IMR-90 (cell line): ENCODE results near the gene CHD2. TPM values are rescaled to one million over a fixed set of nuclear protein-coding genes. Genes with fewer than 3 reads are reported as not detected.

ENCODE experiments used
- ATAC-seq: fragments of 200-7000 bp; cut with Tn5 transposase; 2 replicates; pipeline ENCODE4 v1.9.1; 2020; ENCODE audit warnings: low read depth, mild to moderate bottlenecking, moderate library complexity
- BruUV-seq: library from RNA; stranded (reverse); fragments of 400-500 nt; replicated peaks from 2 replicates; lab custom pipeline; 2021; lab: Mats Ljungman, UMichigan
- CTCF ChIA-PET: fragments of 300-600 bp; formaldehyde crosslinking; extraction: SDS; loops from one replicate; lab custom pipeline; 2021; ENCODE audit warnings: antibody characterized with exemption; lab: Yijun Ruan, JAX
- POLR2A ChIA-PET: fragments of 300-600 bp; sonication (Branson Sonifier 250); formaldehyde crosslinking; loops from one replicate; lab custom pipeline; 2022; ENCODE audit warnings: antibody characterized with exemption; ENCODE audit not compliant: unreplicated experiment; lab: Charles Lee
- DNase-seq: peaks from one replicate; pipeline ENCODE4 v3.0.0; 2013
- H2AFZ ChIP-seq: replicated peaks from 2 replicates; pipeline ENCODE3; 2013; ENCODE audit warnings: low read length, mild to moderate bottlenecking; ENCODE audit not compliant: poor library complexity
- H2AK5ac ChIP-seq: 2 replicates; pipeline ENCODE4 v1.6.1; 2013; ENCODE audit warnings: low read depth, low read length, inconsistent platforms
- H2AK9ac ChIP-seq: replicated peaks from 2 replicates; pipeline ENCODE3; 2013; ENCODE audit warnings: mild to moderate bottlenecking, low read depth, low read length, moderate library complexity; ENCODE audit not compliant: poor library complexity
- H2BK120ac ChIP-seq: 2 replicates; pipeline ENCODE4 v1.6.1; 2013; ENCODE audit warnings: low read depth, low read length, inconsistent platforms
- H2BK15ac ChIP-seq: 3 replicates; pipeline ENCODE4 v1.6.1; 2013; ENCODE audit warnings: low read depth, low read length, inconsistent platforms
- H2BK20ac ChIP-seq: 2 replicates; pipeline ENCODE4 v1.6.1; 2013; ENCODE audit warnings: low read depth, mild to moderate bottlenecking, inconsistent platforms, low read length, moderate library complexity
- H2BK5ac ChIP-seq: 2 replicates; pipeline ENCODE4 v1.6.1; 2013; ENCODE audit warnings: mild to moderate bottlenecking, low read depth, low read length, inconsistent platforms; ENCODE audit not compliant: poor library complexity, severe bottlenecking
- H3K14ac ChIP-seq: replicated peaks from 2 replicates; pipeline ENCODE4 v1.6.1; 2013; ENCODE audit warnings: low read depth, low read length, inconsistent platforms
- H3K18ac ChIP-seq: 2 replicates; pipeline ENCODE4 v1.6.1; 2013; ENCODE audit warnings: low read depth, low read length, control low read depth
- H3K23ac ChIP-seq: 2 replicates; pipeline ENCODE4 v1.6.1; 2013; ENCODE audit warnings: low read depth, low read length, inconsistent platforms
- H3K27ac ChIP-seq: 2 replicates; pipeline ENCODE4 v1.5.1; 2013; ENCODE audit warnings: mild to moderate bottlenecking, control low read depth, low read length; ENCODE audit not compliant: insufficient read depth
- H3K27me3 ChIP-seq: 2 replicates; pipeline ENCODE4 v1.6.1; 2013; ENCODE audit warnings: low read length; ENCODE audit not compliant: control insufficient read depth, insufficient read depth
- H3K36me3 ChIP-seq: 2 replicates; pipeline ENCODE4 v1.6.1; 2013; ENCODE audit warnings: low read length, mixed read lengths; ENCODE audit not compliant: control insufficient read depth, insufficient read depth
- H3K4ac ChIP-seq: 2 replicates; pipeline ENCODE4 v1.6.1; 2013; ENCODE audit warnings: low read depth, low read length, inconsistent platforms
- H3K4me1 ChIP-seq: 2 replicates; pipeline ENCODE4 v1.6.1; 2013; ENCODE audit warnings: low read length, mixed read lengths; ENCODE audit not compliant: control insufficient read depth, insufficient read depth
- H3K4me2 ChIP-seq: 2 replicates; pipeline ENCODE4 v1.6.1; 2013; ENCODE audit warnings: low read depth, mild to moderate bottlenecking, control low read depth, low read length, moderate library complexity
- H3K4me3 ChIP-seq: 2 replicates; pipeline ENCODE4 v1.5.1; 2013; ENCODE audit warnings: low read depth, mild to moderate bottlenecking, control low read depth, low read length, moderate library complexity; ENCODE audit not compliant: insufficient read depth
- H3K56ac ChIP-seq: 2 replicates; pipeline ENCODE4 v1.6.1; 2013; ENCODE audit warnings: low read length, inconsistent platforms; ENCODE audit not compliant: insufficient read depth; ENCODE audit errors: extremely low read depth
- H3K79me1 ChIP-seq, 2 experiments: 2 replicates each; pipeline ENCODE4 v1.6.1; 2013; ENCODE audit warnings: low read length in 2 of 2, inconsistent platforms in 1 of 2, low read depth in 1 of 2
- H3K9ac ChIP-seq: 2 replicates; pipeline ENCODE4 v1.6.1; 2013; ENCODE audit warnings: low read depth, low read length, control low read depth
- H3K9me1 ChIP-seq: 2 replicates; pipeline ENCODE4 v1.6.1; 2013; ENCODE audit warnings: low read length, inconsistent platforms; ENCODE audit not compliant: insufficient read depth
- H3K9me3 ChIP-seq: 2 replicates; pipeline ENCODE4 v1.6.1; 2013; ENCODE audit warnings: low read length; ENCODE audit not compliant: control insufficient read depth, insufficient read depth
- H4K20me1 ChIP-seq: 2 replicates; pipeline ENCODE4 v1.6.1; 2013; ENCODE audit warnings: low read length, inconsistent platforms; ENCODE audit not compliant: insufficient read depth
- H4K5ac ChIP-seq: 2 replicates; pipeline ENCODE4 v1.6.1; 2013; ENCODE audit warnings: mild to moderate bottlenecking, low read depth, low read length, control low read depth
- H4K8ac ChIP-seq, 2 experiments: 2 replicates each; pipeline ENCODE4 v1.6.1; 2013; ENCODE audit warnings: low read depth in 2 of 2, low read length in 2 of 2, control low read depth in 1 of 2, inconsistent platforms in 1 of 2
- H4K91ac ChIP-seq: 2 replicates; pipeline ENCODE4 v1.6.1; 2013; ENCODE audit warnings: low read depth, low read length, inconsistent platforms; ENCODE audit not compliant: insufficient read depth
- BHLHE40 ChIP-seq: fragments of 150-350 bp; IDR thresholded peaks from 2 replicates; pipeline ENCODE4 v1.6.1; 2016; ENCODE audit warnings: mild to moderate bottlenecking, low read depth, low read length
- CEBPB ChIP-seq: IDR thresholded peaks from 2 replicates; pipeline ENCODE4 v1.6.1; 2012; ENCODE audit warnings: low read depth, low read length, improper control_type of control experiment
- CHD1 ChIP-seq: IDR thresholded peaks from 2 replicates; pipeline ENCODE4 v1.6.1; 2012; ENCODE audit warnings: low read depth, low read length, improper control_type of control experiment
- ELK1 ChIP-seq: fragments of 150-350 bp; IDR thresholded peaks from 2 replicates; pipeline ENCODE4 v1.6.1; 2016; ENCODE audit warnings: low read depth, mild to moderate bottlenecking, low read length, moderate library complexity, borderline replicate concordance
- FOS ChIP-seq: fragments of 150-350 bp; IDR thresholded peaks from 2 replicates; pipeline ENCODE4 v1.6.1; 2016; ENCODE audit warnings: low read depth, low read length
- MAFK ChIP-seq: IDR thresholded peaks from 2 replicates; pipeline ENCODE4 v1.6.1; 2012; ENCODE audit warnings: low read depth, low read length, improper control_type of control experiment
- MAZ ChIP-seq: IDR thresholded peaks from 2 replicates; pipeline ENCODE4 v1.6.1; 2012; ENCODE audit warnings: low read depth, mild to moderate bottlenecking, low read length, improper control_type of control experiment, moderate library complexity, borderline replicate concordance
- MXI1 ChIP-seq: IDR thresholded peaks from 2 replicates; pipeline ENCODE4 v1.6.1; 2012; ENCODE audit warnings: low read depth, mild to moderate bottlenecking, low read length, moderate library complexity, borderline replicate concordance
- NFE2L2 ChIP-seq: fragments of 150-350 bp; IDR thresholded peaks from 2 replicates; pipeline ENCODE4 v1.6.1; 2016; ENCODE audit warnings: low read depth, mild to moderate bottlenecking, low read length
- POLR2A ChIP-seq: IDR thresholded peaks from 2 replicates; pipeline ENCODE4 v1.6.1; 2012; ENCODE audit warnings: mild to moderate bottlenecking, low read depth, low read length
- RFX5 ChIP-seq: IDR thresholded peaks from 2 replicates; pipeline ENCODE4 v1.8.0; 2012; ENCODE audit warnings: low read depth, mild to moderate bottlenecking, low read length, moderate library complexity
- SMC3 ChIP-seq: fragments of 150-350 bp; IDR thresholded peaks from 2 replicates; pipeline ENCODE4 v1.6.1; 2016; ENCODE audit warnings: low read depth, mild to moderate bottlenecking, antibody characterized with exemption, low read length, moderate library complexity
- WGBS, 2 experiments: methylation state at CpG; one replicate each; pipeline versions ENCODE4 v1.1.5 to v1.1.7; 2013; ENCODE audit warnings: missing lambda C conversion rate in 2 of 2; ENCODE audit not compliant: insufficient read length in 1 of 2; ENCODE audit errors: extremely low coverage in 2 of 2; 5-methylcytosine and 5-hydroxymethylcytosine counted together
- dilution Hi-C: fragments of 300-500 bp; cut with HindIII; formaldehyde crosslinking; loops from one replicate; pipeline ENCODE4 v1.14.3; 2018; ENCODE audit warnings: low sequenced_read_pairs; ENCODE audit not compliant: unreplicated experiment
- in situ Hi-C: fragments of 300-500 bp; cut with MboI; formaldehyde crosslinking; loops from 3 replicates; pipeline ENCODE4 v1.14.3; 2019; ENCODE audit warnings: low sequenced_read_pairs, inconsistent platforms, mixed read lengths
- intact Hi-C: fragments of 100-400 bp; cut with micrococcal nuclease; formaldehyde crosslinking; loops from 2 replicates; pipeline ENCODE4 v1.10.0; 2022
- polyA plus RNA-seq, 3 experiments: library from polyadenylated mRNA; depleted of rRNA; stranded (reverse); fragments of >200 nt; gene quantifications; 2 replicates each; pipeline ENCODE4 v1.2.3, GENCODE V29; 2012; ENCODE audit warnings: low replicate concordance in 1 of 3
- total RNA-seq: library from RNA; depleted of rRNA; stranded (reverse); fragments of >200 nt; gene quantifications from 2 replicates; pipeline ENCODE4 v1.2.3, GENCODE V29; 2012
- TF ChIP-seq, protein P1 (sequence below): conservative IDR thresholded peaks from 2 replicates; pipeline ENCODE4 v1.5.1; 2012; ENCODE audit warnings: mild to moderate bottlenecking, low read depth, low read length, improper control_type of control experiment
- TF ChIP-seq, protein P2 (sequence below): fragments of 150-350 bp; IDR thresholded peaks from 2 replicates; pipeline ENCODE4 v1.6.1; 2017; ENCODE audit warnings: mild to moderate bottlenecking, antibody characterized with exemption, low read length, low read depth

The CHD2 gene
- total and polyA plus RNA-seq, 2 of the 4 experiments (the other 2 are of a cell fraction) = 44.9 to 64.7 TPM

GRCh38 chr15:93028111-93028631 is 128.0 kb downstream of the CHD2 start:
- Histone ChIP-seq H2BK20ac (no peak overlapping the region), H3K4me1 (peaks cover 22% of the 10 kb centered on the region), H3K9ac (no peak overlapping the region), H3K56ac (no peak overlapping the region), H2BK15ac (no peak overlapping the region), H3K18ac (no peak overlapping the region), H3K9me1 (peaks cover 9% of the 10 kb centered on the region; the same call in 1 of the 2 replicates), H2AK5ac (no peak overlapping the region), H2BK5ac (no peak overlapping the region), H3K79me1 (peaks cover 17 to 32% of the 10 kb centered on the region in 2 experiments), H2AFZ (no peak overlapping the region), H2AK9ac (no peak overlapping the region), H4K91ac (no peak overlapping the region), H4K20me1 (peaks cover 38% of the 10 kb centered on the region), H4K8ac (0 out of 4 replicates have a peak overlapping the region, but pooled peaks of 1 of the 2 experiments have one; percentile 22), H3K4me2 (no peak overlapping the region; the same call in 1 of the 2 replicates), H3K23ac (no peak overlapping the region), H3K14ac (no peak overlapping the region), H3K36me3 (peaks cover 33% of the 10 kb centered on the region), H3K4ac (no peak overlapping the region; the same call in 1 of the 2 replicates), H3K4me3 (no peak overlapping the region), H2BK120ac (no peak overlapping the region), H3K27ac (peak overlapping the region; percentile 64; the same call in 1 of the 2 replicates), H3K9me3 (no peaks in the 10 kb centered on the region), H3K27me3 (no peaks in the 10 kb centered on the region), H4K5ac (no peak overlapping the region)
- intact Hi-C loops = no loop called here
- CTCF ChIA-PET = interaction anchor here (0.6 to 3.0 kb wide), 3 partner anchors 119 to 1092 kb away, joined by 3 to 20 read pairs (median 4); no protein-coding TSS in a partner anchor
- in situ Hi-C loops = loop anchor here (10.0 kb wide), 1 partner anchor 233 kb away; no protein-coding TSS in a partner anchor
- no peak for DNase-seq
- WGBS, 2 experiments = 40% methylated on average over 1 of the region's 13 CpGs; no CpG with 5 or more reads in 1 of the 2 experiments
- TF ChIP-seq ELK1 (no peak), SMC3 (no peak), BHLHE40 (no peak), CHD1 (no peak), NFE2L2 (no peak), CEBPB (no peak), MAZ (no peak), MXI1 (no peak), MAFK (no peak), RFX5 (no peak), POLR2A (no peak), FOS (no peak)
- TF ChIP-seq, protein P1, sequence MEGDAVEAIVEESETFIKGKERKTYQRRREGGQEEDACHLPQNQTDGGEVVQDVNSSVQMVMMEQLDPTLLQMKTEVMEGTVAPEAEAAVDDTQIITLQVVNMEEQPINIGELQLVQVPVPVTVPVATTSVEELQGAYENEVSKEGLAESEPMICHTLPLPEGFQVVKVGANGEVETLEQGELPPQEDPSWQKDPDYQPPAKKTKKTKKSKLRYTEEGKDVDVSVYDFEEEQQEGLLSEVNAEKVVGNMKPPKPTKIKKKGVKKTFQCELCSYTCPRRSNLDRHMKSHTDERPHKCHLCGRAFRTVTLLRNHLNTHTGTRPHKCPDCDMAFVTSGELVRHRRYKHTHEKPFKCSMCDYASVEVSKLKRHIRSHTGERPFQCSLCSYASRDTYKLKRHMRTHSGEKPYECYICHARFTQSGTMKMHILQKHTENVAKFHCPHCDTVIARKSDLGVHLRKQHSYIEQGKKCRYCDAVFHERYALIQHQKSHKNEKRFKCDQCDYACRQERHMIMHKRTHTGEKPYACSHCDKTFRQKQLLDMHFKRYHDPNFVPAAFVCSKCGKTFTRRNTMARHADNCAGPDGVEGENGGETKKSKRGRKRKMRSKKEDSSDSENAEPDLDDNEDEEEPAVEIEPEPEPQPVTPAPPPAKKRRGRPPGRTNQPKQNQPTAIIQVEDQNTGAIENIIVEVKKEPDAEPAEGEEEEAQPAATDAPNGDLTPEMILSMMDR = no peak
- TF ChIP-seq, protein P2, sequence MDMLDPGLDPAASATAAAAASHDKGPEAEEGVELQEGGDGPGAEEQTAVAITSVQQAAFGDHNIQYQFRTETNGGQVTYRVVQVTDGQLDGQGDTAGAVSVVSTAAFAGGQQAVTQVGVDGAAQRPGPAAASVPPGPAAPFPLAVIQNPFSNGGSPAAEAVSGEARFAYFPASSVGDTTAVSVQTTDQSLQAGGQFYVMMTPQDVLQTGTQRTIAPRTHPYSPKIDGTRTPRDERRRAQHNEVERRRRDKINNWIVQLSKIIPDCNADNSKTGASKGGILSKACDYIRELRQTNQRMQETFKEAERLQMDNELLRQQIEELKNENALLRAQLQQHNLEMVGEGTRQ = no peak
- dilution Hi-C loops = no loop called here
- POLR2A ChIA-PET = no interaction called here
- BruUV-seq = no TSS peak
- ATAC-seq = no peak
